ENCODE data around the gene ECEL1.
"Not testable (repeated sequence)": the region's sequence is repeated elsewhere in the genome, so short reads cannot be mapped to it uniquely, and the experiment has no call there.

Gene ECEL1, protein sequence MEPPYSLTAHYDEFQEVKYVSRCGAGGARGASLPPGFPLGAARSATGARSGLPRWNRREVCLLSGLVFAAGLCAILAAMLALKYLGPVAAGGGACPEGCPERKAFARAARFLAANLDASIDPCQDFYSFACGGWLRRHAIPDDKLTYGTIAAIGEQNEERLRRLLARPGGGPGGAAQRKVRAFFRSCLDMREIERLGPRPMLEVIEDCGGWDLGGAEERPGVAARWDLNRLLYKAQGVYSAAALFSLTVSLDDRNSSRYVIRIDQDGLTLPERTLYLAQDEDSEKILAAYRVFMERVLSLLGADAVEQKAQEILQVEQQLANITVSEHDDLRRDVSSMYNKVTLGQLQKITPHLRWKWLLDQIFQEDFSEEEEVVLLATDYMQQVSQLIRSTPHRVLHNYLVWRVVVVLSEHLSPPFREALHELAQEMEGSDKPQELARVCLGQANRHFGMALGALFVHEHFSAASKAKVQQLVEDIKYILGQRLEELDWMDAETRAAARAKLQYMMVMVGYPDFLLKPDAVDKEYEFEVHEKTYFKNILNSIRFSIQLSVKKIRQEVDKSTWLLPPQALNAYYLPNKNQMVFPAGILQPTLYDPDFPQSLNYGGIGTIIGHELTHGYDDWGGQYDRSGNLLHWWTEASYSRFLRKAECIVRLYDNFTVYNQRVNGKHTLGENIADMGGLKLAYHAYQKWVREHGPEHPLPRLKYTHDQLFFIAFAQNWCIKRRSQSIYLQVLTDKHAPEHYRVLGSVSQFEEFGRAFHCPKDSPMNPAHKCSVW

DNA sequence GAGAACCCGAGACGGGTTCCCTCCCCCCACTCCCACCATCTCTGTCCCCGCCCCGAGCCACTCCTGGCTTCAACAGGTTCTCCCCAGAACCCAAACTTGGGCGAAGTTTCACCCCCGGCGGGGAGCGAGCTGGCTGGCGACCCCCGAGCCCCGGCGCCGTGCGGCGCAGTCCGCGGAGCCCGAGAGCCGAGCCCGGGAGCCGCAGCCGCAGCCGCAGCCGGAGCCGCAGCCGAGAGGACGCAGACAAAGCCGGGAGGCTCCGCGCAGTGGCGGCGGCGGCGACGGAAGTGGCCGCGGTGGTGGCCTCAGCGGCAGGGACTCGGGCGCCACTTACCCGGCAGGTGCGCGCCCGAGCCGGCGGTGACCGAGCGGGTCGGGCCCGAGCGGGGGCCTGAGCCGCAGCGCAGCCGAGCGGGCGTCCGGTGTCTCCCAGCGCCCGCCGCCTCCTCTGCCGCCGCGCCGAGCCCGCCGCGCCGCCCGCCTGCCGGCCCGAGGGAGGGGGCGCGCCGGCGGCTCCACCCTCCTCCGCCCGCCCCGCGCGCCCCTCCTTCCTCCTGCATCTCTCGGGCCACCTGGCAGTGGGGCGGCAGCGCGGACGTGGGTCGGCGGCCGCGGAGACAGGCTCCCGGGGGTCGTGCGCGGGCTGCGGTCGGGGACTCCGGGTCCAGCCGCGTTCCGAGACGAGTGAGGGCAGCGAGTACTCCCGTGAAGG, at the start of gene ECEL1:
TSS of gene ECEL1 (minus strand) at position 450 of the 712 bp plus-strand sequence. CDS start 1,181 bp downstream, outside the sequence.
- DNase-seq (ENCODE audit: low spot score), result no peak

DNA sequence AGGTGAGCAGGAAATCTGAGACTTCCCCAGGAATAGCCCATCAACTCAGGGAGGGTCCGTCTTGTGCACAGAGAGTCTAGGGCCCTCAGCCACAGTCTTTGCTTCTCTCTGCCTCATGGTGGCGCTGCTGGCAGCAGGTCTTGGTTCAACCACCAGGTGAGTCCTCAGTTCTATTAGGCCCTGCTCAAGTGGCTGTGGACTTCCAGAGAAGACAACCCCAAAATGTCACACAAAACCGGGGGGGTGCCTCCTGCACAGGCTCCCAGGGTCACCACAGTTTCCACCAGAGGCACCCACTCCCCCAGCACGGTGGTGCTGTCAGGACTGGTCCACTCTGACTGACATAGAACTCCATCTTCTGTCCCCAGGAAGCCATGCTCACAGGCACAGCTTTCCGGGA, 49.4 kb upstream of the ECEL1 start:
- DNase-seq (ENCODE audit: low spot score), result peak; percentile 18

DNA sequence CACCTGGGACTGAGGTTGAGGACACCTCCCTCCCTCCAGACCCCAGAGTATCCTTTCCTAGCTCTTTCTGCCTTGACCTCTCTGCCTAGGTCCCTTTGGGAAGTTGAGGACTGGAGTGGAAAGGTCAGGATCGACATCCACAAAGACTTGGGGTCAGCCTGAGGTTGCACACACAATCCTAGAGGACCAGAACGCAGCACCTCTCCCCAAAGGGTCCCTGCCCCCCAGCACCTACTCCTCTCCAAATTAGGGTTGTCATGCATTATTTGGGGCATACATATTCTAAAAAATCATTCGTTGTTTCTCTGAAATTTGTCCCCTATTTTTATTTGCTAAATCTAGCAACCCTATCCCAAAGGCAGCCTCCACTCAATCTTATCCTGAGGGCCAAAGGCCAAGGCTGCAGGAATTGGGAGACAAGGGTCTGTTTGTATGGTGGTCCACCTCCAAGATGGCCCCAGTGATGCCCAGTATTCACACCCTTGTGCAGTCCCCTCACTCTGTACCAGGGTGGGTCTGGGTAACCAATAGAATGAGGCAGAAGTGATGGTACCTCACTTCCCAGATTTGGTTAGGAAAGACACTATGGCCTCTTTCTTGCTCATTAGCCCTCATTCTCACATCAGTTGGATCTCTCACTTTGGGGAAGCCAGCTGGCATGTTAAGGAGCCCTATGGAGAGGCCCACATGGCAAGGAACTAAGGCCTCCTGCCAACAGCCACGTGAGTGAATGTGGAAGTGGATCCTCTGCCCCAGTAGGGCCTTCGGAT, 48.3 kb upstream of the ECEL1 start:
- DNase-seq (ENCODE audit: low spot score), result no peak

DNA sequence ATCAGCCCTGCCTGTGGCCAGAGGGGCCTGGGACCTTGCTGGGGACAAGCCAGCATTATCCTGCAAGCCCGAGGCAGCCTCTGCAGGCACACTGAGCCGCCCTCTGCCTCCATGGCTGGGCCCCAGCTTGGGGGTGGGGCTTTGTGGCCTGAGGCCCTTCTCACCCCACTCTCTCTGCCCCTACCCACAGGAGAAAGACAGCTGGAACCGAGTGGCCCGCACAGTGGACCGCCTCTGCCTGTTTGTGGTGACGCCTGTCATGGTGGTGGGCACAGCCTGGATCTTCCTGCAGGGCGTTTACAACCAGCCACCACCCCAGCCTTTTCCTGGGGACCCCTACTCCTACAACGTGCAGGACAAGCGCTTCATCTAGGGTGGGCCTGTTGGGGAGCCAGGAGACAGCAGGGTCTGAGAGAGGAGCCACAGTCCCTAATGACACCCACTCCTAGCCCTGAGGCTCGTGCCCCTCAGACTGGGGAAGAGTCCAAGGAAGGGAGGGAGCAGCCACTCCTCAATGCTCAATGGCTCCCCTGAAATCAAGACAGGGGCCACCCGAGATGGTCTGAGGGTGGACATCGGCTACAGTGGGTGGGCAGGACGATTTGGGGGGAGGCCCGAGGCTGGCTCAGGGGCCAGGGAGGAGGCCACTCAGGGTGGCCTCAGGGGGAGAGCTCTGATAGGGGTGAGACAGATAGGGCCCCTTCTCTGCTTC, 47.5 kb upstream of the ECEL1 start:
- DNase-seq (ENCODE audit: low spot score), result no peak

DNA sequence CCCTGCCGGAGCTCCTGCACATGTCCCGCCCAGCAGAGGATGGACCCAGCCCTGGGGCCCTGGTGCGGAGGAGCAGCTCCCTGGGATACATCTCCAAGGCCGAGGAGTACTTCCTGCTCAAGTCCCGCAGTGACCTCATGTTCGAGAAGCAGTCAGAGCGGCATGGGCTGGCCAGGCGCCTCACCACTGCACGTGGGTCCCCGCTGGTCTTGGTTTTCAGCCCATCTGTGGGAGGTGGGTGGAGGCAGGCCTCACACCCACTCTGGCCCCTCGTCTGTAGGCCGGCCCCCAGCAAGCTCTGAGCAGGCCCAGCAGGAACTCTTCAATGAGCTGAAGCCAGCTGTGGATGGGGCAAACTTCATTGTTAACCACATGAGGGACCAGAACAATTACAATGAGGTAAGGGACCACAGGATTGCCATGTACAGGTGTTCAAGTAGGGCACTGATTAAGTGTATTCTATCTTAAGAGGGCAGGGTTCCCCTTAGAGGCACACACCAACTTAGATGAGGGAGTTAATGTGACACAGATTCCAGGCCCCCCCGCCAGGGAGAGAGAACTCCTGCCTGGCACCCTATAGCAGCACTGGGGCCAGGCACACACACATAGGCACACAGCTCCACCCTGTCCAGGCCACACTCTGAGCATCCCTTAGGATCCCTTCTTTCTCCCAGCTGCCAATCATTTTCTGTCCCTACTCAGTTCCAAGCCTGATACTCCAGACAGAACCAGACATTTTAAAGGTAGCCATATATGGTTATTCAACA, 46.5 kb upstream of the ECEL1 start:
- no peak for DNase-seq (ENCODE audit: low spot score)

DNA sequence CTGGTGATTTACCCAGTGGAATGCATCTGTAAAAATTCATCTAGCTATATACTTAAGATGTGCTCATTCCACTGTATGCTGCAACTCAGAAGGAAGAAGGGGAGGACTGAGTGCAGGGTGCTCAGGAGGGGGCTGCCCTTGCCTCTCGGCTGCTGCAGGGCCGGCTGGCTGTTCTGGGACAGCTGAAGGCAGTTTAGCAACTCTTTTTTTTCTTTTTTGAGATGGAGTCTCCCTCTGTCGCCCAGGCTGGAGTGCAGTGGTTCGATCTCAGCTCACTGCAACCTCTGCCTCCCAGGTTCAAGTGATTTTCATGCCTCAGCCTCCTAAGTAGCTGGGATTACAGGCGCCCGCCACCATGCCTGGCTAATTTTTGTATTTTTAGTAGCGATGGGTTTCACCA, 45.2 kb upstream of the ECEL1 start:
- DNase-seq (ENCODE audit: low spot score), result not testable (repeated sequence)

DNA sequence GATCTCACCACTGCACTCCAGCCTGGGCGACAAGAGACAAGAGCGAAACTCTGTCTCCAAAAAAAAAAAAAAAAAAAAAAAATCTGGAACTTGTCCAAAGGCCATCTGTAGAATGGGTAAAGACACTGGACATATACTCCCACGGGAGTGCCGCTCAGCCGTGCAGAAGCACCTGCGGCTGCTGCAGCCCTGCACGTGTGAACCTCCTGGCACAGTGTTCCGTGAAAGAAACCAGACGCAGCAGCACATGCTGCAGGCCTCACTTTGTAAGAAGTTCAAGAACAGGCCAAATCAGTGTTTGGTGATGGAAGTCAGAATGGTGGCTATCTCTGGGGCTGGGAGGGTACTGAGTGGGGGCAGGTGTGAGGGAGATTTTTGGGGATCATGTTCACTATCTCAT, 44.8 kb upstream of the ECEL1 start:
- DNase-seq (ENCODE audit: low spot score), result no peak

DNA sequence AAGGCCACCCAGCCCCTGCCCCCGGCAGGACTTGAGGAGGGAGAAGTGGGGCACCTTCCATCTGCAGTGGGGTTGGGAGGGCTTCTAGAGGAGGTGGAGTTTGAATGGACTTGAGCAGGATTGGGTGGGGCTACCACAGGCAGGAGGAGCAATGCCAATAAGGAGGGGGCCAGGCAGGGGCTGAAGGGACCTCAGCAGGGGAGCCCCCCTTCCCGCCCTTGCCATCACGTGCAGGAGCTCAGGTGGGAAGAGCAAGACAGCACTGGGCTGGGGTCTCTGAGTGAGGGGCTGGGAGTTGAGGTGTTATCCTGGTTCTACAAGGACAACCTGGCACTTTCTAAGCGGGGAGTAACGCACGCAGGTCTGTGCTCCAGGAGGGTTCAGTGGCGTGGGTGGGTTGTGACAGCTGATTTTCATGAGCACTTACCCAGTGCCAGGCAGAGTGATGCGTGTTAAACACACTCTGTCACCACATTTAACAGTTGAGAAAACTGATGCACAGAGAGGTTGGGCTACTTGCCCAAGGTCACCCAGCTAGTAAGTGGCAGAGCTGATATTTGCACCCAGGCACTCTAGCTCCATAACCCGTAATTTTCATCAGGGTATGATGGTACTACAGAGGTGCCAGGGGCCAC, 43.1 kb upstream of the ECEL1 start:
- no peak for DNase-seq (ENCODE audit: low spot score)

DNA sequence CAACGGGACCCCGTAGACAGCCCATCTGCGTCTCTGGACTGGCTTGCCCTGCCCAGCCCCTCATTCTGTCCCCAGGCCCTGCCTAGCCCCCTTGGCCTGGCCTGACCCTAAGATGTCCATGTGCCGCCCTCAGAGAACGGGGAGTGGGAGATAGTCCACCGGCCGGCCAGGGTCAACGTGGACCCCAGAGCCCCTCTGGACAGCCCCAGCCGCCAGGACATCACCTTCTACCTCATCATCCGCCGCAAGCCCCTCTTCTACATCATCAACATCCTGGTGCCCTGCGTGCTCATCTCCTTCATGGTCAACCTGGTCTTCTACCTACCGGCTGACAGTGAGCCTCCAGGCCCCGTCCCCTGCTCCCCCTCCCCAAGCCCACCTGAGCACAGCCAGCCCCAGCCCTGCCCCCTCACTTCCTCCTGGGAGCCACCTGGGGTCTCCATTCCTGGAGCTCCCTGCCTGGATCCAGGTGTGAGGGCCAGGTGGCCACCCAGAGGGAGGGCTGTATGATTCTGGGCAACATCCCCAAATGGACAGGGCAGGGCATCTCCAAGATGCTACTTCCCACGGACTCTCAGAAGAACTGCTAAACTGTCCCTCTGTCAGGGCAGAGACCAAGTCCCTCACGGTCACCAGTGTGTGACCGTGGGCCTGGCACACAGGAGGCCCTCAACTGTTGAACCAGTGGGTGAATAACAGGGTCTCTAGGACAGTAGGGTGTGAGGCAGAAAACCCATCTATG, 42.3 kb upstream of the ECEL1 start:
- DNase-seq (ENCODE audit: low spot score), result no peak

DNA sequence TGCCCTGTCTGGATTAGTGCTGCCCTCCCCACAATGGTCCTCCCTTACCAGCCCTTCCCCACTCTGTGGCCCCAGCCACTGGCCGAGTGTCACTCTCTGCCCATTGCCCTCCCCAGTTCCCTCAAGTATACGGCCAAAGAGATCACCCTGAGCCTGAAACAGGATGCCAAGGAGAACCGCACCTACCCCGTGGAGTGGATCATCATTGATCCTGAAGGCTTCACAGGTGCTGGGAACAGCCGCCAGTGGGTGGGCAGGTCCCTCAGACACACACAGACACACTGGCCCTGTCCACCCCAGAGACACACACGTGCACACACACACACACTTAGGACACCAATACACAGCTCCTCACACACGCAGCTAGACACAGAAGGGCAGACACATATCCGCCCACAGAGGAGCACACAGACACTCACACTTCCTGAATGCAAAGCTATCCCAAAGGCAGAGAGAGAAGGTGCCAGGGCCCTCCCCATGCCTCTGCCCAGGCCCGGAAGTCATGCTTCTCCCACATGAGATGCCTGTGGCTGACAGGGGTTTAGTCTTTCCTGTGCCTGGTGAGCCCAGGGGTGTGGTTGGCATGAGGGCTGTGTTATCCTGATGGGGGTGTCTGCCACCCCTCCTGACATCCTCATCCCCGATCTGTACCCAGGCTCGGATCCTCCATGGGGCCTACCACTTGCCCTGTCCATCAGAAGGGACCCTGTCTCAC, 41.3 kb upstream of the ECEL1 start:
- DNase-seq (ENCODE audit: low spot score), result no peak

DNA sequence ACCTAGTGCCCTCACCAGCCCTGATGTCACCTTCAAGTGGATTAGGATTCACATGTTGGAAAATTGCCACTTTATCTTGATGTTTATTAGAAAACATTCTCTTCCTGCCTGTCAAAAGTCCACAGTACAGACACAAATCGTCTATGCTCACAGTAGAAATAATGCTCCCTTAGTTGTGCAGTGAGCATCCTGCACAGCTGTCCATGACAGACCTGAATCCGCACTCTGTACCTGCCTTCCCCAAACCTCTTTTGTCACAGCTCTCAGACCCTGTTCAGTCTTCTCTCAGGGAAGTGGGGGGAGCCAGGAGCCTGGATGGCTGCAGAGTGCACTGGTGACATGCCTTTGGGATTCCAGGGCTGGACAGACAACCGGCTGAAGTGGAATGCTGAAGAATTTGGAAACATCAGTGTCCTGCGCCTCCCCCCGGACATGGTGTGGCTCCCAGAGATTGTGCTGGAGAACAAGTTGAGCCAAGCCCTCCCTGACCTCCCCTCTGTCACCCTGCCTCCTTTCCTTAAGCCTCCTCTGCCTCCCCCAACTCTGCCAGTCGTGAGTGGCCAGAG, 40.4 kb upstream of the ECEL1 start:
- DNase-seq (ENCODE audit: low spot score), result no peak

DNA sequence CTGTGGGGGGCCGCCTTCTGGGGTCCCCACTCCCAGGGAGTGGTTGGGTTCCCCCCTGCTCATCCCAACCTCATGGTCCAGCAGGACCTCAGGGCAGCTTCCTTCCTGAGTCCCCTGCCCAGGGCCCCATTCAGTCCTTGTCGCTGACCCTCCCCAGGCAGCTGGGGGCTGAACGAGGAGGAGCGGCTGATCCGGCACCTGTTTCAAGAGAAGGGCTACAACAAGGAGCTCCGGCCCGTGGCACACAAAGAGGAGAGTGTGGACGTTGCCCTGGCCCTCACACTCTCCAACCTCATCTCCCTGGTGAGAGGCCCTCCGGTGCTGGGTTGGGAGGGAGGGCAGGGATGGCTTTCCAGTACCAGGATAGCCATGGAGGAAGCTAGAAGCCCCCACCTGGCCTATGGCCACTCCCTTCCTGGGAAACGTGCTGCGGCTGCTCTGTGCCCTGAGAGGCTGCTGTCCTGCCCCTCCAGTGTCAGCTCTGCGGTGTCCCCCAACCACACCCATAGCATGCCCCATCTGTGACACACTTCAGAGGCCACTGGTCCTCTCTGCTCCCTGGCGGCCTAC, 38.8 kb upstream of the ECEL1 start:
- no peak for DNase-seq (ENCODE audit: low spot score)

DNA sequence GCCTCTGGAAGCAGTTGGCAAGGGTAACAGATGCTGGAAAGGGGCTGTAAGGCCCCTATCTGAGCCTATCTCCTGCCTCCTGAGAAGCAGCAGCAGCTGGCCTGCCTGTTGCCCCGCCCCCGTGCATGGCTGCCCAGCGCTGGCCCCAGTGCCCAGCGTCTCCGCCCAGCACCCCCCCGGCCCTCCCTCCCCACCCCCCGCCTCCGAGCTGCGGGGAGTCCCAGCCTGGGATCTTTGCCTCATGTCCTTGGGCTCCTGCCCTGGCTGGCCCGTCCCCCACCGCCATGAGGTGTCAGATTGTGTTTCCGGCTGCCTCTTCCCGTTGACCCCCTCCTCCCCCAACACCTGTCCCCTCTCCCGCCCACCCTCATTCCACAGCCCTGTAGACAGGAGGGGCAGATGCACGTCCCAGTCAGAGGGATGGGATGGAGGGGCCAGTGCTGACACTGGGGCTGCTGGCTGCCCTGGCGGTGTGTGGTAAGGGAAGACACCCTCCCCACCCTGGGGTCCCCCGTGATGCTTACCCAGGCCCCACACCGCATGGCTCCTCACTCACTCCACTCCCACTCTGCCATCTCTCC, 38.2 kb upstream of the ECEL1 start, which contains the start of gene CHRND:
TSS of gene CHRND (plus strand) at position 370 of the 581 bp plus-strand sequence. CDS start at position 426, 56 bp downstream.
- DNase-seq (ENCODE audit: low spot score), result no peak

DNA sequence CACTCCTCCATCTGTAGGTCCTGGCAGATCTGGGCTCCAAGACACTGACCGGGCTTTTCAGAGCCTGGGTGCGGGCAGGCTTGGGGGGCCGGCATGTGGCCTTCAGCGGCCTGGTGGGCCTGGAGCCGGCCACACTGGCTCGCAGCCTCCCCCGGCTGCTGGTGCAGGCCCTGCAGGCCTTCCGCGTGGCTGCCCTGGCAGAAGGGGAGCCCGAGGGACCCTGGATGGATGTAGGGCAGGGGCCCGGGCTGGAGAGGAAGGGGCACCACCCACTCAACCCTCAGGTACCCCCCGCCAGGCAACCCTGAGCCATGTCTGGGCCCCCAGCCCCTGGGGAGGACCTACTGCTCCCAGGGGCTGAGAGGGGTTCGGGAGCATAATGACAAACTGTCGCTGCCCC, 37.6 kb upstream of the ECEL1 start:
- no peak for DNase-seq (ENCODE audit: low spot score)

DNA sequence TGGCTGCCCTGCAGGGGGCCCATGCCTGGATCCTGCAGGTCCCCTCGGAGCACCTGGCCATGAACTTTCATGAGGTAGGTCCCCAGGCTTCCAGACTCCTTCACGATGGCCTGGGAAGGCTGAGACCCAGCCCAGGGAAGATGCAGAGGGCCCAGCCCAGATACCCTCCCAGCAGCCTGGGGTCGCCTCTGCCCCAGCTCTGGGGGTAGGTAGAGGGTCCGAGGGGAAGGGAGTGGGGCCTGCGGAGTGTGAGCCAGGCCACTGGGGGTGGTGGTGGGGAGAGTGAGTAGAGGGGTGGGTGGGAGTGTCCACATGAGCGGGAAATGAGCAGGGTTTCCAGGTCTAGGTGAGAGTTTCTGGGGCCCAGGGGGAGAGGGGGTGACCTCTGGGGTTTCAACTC, 37.1 kb upstream of the ECEL1 start:
- DNase-seq (ENCODE audit: low spot score), result no peak

DNA sequence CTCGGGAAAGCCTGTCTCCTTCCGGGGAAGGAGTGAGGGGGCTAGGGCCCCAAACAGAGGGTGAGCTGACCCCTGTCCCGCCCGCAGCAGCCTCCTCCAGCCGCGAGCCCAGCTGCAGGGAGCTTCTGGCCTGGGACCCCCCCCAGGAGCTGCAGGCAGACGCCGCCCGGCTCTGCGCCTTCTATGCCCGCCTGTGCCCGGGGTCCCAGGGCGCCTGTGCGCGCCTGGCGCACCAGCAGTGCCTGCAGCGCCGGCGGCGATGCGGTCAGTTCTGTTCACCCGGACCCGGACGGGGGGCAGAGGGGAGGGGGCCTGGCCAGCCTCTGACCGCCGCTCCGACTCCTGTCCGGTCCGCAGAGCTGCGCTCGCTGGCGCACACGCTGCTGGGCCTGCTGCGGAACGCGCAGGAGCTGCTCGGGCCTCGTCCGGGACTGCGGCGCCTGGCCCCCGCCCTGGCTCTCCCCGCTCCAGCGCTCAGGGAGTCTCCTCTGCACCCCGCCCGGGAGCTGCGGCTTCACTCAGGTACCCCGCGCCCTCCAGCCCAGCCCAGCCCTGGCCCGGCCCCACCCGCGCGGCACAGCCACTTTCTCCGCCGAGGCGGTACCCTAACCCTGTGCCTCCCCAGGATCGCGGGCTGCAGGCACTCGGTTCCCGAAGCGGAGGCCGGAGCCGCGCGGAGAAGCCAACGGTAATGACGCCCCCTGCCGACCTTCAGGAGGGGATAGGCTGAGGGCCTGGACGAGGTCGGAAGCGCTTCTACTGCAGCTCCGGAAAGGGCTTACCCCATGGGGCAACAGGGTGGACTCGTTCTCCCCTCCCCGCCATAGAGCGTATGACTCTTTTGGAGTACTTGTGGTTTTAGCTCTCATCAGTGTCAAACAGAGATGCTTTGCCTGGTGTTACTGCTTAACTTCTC, 36.3 kb upstream of the ECEL1 start:
- no peak for DNase-seq (ENCODE audit: low spot score)

DNA sequence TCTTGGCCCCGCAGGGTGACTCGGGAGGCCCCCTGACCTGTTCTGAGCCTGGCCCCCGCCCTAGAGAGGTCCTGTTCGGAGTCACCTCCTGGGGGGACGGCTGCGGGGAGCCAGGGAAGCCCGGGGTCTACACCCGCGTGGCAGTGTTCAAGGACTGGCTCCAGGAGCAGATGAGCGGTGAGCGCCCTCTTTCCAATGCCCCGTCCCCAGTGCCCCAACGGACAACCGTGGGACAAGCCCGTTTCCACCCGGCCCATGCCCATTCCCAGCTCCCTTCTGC, 35.7 kb upstream of the ECEL1 start:
- no peak for DNase-seq (ENCODE audit: low spot score)
